GM21390 (cell line): ENCODE data around the gene MRPS18C.
"Not testable (repeated sequence)": the region's sequence is repeated elsewhere in the genome, so short reads cannot be mapped to it uniquely, and the experiment has no call there.

Source experiments
- ATAC-seq: cut with Tn5 transposase; IDR thresholded peaks from one replicate; pipeline ENCODE4 v1.9.1; 2021; ENCODE audit not compliant: unreplicated experiment

Gene MRPS18C

DNA sequence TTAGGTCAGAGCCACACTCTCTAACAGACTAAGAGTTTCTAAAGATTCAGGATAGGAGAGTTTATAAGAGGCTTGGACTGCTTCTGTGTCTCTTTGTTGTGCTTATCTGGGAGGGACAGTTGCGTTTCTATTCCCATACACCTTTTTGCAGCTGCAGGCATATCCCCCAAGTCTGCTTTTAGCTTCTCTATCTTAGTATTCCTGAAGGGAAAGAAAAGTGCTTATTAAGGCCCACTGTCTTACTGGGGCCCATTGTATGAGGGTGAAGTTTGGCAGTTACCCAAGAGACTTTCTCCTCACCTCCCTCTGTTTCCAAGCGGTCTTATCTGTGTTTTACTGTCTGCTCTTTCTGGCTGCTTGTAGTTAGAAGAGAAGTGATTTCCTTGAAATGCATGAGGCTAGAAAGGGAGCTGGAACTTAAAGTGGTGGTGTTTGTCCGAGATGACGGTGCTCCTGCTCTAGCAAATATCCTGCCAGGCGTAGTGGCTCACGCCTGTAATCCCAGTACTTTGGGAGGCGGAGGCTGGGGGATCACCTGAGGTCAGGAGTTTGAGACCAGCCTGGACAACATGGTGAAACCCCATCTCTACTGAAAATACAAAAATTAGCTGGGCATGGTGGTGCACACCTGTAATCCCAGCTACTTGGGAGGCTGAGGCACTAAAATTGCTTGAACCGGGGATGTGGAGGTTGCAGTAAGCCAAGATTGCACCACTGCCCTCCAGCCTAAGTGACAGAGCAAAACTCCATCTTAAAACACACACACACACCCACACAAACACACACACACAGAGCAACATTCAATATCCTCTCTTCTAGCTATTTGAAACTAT is 40.4 kb downstream of the MRPS18C start:
- not testable (repeated sequence) for ATAC-seq

DNA sequence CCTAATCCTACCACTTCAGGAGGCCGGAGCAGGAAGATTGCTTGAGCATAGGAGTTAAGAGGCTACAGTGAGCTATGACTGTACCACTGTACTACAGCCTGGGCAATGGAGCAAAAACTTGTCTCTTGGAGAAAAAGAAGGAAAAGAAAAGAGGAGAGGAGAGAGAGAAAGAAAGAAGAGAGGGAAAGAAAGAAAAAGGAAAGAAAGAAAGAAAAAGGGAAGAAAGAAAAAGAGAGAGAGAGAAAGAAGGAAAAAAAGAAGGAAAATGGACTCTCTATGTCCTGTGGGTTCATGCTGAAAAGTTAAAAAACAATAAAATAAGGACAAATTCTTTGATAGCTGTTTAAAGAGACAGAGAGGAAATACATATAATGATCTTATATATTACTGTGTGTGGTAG is 42.3 kb downstream of the MRPS18C start:
- ATAC-seq: no peak

DNA sequence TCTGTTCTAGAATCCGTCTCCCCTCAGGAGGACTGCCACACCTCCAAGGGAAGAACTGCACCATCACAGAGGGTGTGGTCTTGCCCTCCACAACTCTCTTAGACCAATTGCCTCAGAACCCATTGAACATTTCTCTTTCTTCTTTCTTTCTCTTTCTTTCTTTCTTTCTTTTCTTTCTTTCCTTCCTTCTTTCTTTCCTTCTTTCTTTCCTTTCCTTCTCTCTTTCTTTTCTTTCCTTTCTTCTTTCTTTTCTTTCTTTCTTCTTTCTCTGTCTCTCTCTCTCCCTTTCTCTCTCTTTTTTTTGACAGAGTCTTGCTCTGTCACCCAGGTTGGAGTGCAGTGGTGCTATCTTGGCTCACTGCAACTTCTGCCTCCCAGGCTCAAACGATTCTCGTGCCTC is 45.8 kb downstream of the MRPS18C start:
- not testable (repeated sequence) for ATAC-seq

DNA sequence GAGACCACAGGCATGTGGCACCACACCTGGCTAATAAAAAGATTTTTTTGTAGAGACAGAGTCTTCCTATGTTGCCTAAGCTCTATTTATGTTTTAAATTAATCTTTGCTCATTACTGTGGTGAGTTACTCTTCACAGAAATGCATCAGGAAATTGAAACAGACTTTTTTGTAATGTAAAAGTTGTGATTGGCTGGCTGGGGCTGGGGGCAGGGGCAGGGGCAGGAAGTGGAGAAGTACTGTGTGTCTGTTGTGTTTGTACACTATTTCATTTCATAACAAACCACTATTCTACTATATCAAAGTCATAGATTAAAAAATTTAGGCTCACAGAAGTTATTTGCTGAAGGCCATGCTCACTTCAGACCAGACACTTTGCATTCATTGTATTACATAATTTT is 48.1 kb downstream of the MRPS18C start:
- no peak for ATAC-seq

DNA sequence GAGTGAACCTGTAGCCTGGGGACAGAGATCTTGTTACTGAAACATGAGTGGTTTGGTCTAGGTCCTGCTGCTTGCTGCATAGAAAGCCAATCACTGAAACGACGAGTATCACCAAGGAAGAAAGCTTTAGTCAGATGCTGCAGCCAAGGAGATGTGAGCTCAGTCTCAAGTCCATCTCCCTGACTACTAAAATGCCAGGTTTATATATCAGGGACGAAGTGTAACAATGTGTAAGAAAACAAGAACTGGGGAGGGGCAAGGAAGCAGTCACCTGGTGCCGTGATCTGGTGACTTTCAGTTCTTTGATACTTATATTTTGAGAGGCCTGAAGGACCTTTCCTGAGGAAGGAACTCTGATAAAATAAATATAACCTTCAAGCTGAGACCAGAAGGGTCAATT is 48.6 kb downstream of the MRPS18C start:
- no peak for ATAC-seq

DNA sequence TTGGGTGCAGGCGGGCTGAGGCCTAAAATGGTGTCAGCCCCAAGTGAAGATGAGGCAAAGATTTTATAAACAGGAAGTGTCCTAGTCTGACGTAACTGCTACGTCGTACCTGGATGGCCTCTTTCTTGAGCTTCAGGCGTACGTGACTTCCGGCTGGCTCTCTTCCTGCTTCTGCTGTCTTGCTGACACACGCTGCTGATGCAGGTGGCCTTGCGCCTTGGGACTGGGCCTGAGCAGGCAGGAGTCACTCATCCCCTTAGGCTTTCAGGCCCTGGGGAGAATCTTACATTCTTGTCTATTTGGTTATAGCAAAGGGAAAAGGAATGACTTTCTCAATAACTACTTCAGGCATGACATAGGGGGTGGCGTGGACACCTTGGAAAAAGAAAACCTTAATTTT is 49.1 kb downstream of the MRPS18C start:
- ATAC-seq: no peak

DNA sequence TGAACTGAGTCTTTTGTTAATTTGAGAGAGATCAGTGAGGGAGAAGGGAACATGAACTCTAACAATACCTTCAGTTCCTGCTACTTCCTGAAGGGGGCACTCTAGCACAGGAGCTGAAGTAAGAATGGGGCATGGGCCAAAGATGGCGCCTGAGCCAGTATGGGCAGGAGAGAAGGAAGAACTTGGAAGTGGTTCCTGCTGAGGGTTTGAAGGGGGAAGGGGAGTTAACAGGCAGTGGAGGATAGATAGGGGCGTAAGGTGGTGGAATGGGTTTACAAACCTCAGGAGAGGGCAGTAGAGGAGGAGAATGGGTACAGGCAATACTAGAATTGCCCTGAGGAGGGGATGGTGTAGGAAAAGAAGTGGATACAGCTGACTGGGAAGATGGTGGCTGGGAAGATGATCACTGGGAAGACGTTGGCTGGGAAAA is 53.3 kb downstream of the MRPS18C start:
- ATAC-seq: not testable (repeated sequence)

DNA sequence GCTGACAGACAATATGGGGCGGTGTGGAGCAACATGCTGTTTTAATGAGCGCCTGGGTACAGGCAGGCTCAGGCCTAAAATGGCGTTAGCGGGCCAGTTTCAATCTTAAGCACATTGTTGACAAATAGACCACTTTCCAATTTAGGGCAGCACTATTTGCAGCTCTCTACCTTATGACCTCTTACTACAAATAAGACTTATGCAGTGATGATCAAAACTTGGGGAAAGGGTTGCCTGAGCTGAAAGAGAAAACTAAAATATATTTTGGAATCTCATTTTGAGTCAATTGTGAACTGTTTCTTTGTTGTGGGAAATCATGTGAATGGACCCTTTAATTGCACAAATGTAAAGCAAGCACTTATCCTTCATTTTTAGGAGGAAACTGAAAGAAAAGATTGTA is 54.6 kb downstream of the MRPS18C start:
- no peak for ATAC-seq
